Natural killer cell (primary cell): Measurements from ENCODE around the gene FXYD6. TPM values are rescaled to one million over a fixed set of nuclear protein-coding genes. Genes with fewer than 3 reads are reported as not detected.

Experiments used
- ATAC-seq, 3 donors: fragments of 150-1000 bp in 2 of 3; fragments of 200-7000 bp in 1 of 3; cut with Tn5 transposase; 1 replicate in 1 of 3; 2 replicates in 2 of 3; pipeline ENCODE4 v1.10.0; 2021; ENCODE audit warnings: mild to moderate bottlenecking in 2 of 3, moderate library complexity in 2 of 3
- DNase-seq, 2 donors: peaks; one replicate each; pipeline versions ENCODE4 v3.0.0 to v3.0.0-alpha.2; 2013 to 2021; ENCODE audit warnings: mixed read lengths in 1 of 2
- H3K27ac ChIP-seq: one replicate; pipeline ENCODE4 v1.5.1; 2013; ENCODE audit warnings: mild to moderate bottlenecking, low read length
- H3K27me3 ChIP-seq: one replicate; pipeline ENCODE4 v1.6.1; 2013; ENCODE audit warnings: low read length; ENCODE audit not compliant: control insufficient read depth, insufficient read depth
- H3K36me3 ChIP-seq: one replicate; pipeline ENCODE4 v1.6.1; 2013; ENCODE audit warnings: low read length; ENCODE audit not compliant: control insufficient read depth, insufficient read depth
- H3K4me1 ChIP-seq: one replicate; pipeline ENCODE4 v1.6.1; 2013; ENCODE audit warnings: low read length; ENCODE audit not compliant: control insufficient read depth, insufficient read depth
- H3K4me3 ChIP-seq: one replicate; pipeline ENCODE4 v1.5.1; 2013; ENCODE audit warnings: low read length
- H3K9me3 ChIP-seq: one replicate; pipeline ENCODE4 v1.6.1; 2013; ENCODE audit warnings: low read length; ENCODE audit not compliant: control insufficient read depth, insufficient read depth
- H3K27ac Mint-ChIP-seq, 2 donors: one replicate each; pipeline ENCODE4 v1.8.0; 2022; ENCODE audit warnings: mild to moderate bottlenecking in 2 of 2, mixed read lengths in 2 of 2, moderate library complexity in 1 of 2
- H3K27me3 Mint-ChIP-seq, 2 donors: one replicate each; pipeline ENCODE4 v1.8.0; 2022; ENCODE audit warnings: low read depth in 2 of 2, mixed read lengths in 2 of 2
- H3K36me3 Mint-ChIP-seq: one replicate; pipeline ENCODE4 v1.8.0; 2022; ENCODE audit warnings: mixed read lengths
- H3K4me1 Mint-ChIP-seq, 2 donors: one replicate each; pipeline ENCODE4 v1.8.0; 2022; ENCODE audit warnings: mixed read lengths in 2 of 2
- H3K4me3 Mint-ChIP-seq: one replicate; pipeline ENCODE4 v1.8.0; 2022; ENCODE audit warnings: mild to moderate bottlenecking, moderate library complexity, mixed read lengths
- H3K9me3 Mint-ChIP-seq, 2 donors: one replicate each; pipeline ENCODE4 v1.8.0; 2022; ENCODE audit warnings: mixed read lengths in 2 of 2
- CTCF ChIP-seq: fragments of 200-600 bp; IDR thresholded peaks from one replicate; pipeline ENCODE4 v1.8.0; 2022; ENCODE audit warnings: antibody characterized with exemption
- WGBS: methylation state at CpG from one replicate; pipeline ENCODE4 v1.1.7; 2013; ENCODE audit warnings: missing lambda C conversion rate; ENCODE audit not compliant: insufficient coverage; 5-methylcytosine and 5-hydroxymethylcytosine counted together
- intact Hi-C: fragments of 100-400 bp; cut with micrococcal nuclease; formaldehyde crosslinking; loops from one replicate; pipeline ENCODE4 v1.14.2; 2022
- total RNA-seq, 4 donors: library from RNA; stranded (reverse); fragments of 120-200 nt in 1 of 4; gene quantifications; one replicate each; pipeline versions ENCODE4 v1.2.3 to v1.2.4, GENCODE V29; 2013 to 2022

The FXYD6 gene
- total RNA-seq, 3 donors from 2014 or later (not counting 1 experiment from before 2014, with no cell fraction given): 0.20 to 0.90 TPM; not detected in 1

GRCh38 chr11:117905524-117905923 is 29.1 kb upstream of the FXYD6 start:
- H3K36me3 Mint-ChIP-seq: no peaks in the 10 kb centered on the region
- DNase-seq (no peak), ATAC-seq (no peak)
- TF ChIP-seq CTCF: no peak
- H3K4me3 Mint-ChIP-seq: no peak overlapping the region
- H3K27me3 Mint-ChIP-seq: no peaks in the 10 kb centered on the region
- intact Hi-C loops: no loop called here
- WGBS: 87% methylated on average over 4 of the region's 4 CpGs
- Histone ChIP-seq H3K27ac (no peak overlapping the region), H3K4me1 (peaks cover 9% of the 10 kb centered on the region), H3K4me3 (no peak overlapping the region), H3K36me3 (no peaks in the 10 kb centered on the region), H3K27me3 (no peaks in the 10 kb centered on the region), H3K9me3 (no peaks in the 10 kb centered on the region)
- peaks cover 10% of the 10 kb centered on the region in 2 donors for H3K4me1 Mint-ChIP-seq
- no peaks in the 10 kb centered on the region for H3K9me3 Mint-ChIP-seq
- H3K27ac Mint-ChIP-seq: peak overlapping the region in 1 of 2 donors; percentile 27

- H3K4me1 Mint-ChIP-seq: peaks cover 10 to 15% of the 10 kb centered on the region in 2 donors
- H3K4me3 Mint-ChIP-seq: no peak overlapping the region
- TF ChIP-seq CTCF: no peak
- H3K4me1 ChIP-seq: peaks cover 18% of the 10 kb centered on the region
- no peaks in the 10 kb centered on the region for H3K36me3 Mint-ChIP-seq
- H3K27me3 Mint-ChIP-seq: no peaks in the 10 kb centered on the region
- DNase-seq (no peak), ATAC-seq (no peak)
- no peaks in the 10 kb centered on the region for H3K27me3 ChIP-seq
- H3K9me3 Mint-ChIP-seq: no peaks in the 10 kb centered on the region
- 89% methylated on average over 12 of the region's 14 CpGs for WGBS
- H3K27ac Mint-ChIP-seq: no peak overlapping the region
- intact Hi-C loops: no loop called here
- H3K4me3 ChIP-seq: no peak overlapping the region
- no peak overlapping the region for H3K27ac ChIP-seq
- no peaks in the 10 kb centered on the region for H3K36me3 ChIP-seq
- no peaks in the 10 kb centered on the region for H3K9me3 ChIP-seq
Observed at GRCh38 chr11:117903505-117904382, 27.3 kb upstream of the FXYD6 start.

GRCh38 chr11:117902001-117902845 is 25.8 kb upstream of the FXYD6 start:
- Mint-ChIP-seq H3K4me3 (no peak overlapping the region), H3K36me3 (no peaks in the 10 kb centered on the region), H3K4me1 (peaks cover under 1 to 6% of the 10 kb centered on the region in 2 donors), H3K27me3 (no peaks in the 10 kb centered on the region), H3K9me3 (no peaks in the 10 kb centered on the region), H3K27ac (no peak overlapping the region)
- Histone ChIP-seq H3K9me3 (no peaks in the 10 kb centered on the region), H3K4me3 (no peak overlapping the region), H3K36me3 (no peaks in the 10 kb centered on the region), H3K27me3 (no peaks in the 10 kb centered on the region), H3K27ac (no peak overlapping the region), H3K4me1 (peaks cover 14% of the 10 kb centered on the region)
- TF ChIP-seq CTCF: no peak
- ATAC-seq: no peak
- intact Hi-C loops: no loop called here
- WGBS: 87% methylated on average over 12 of the region's 13 CpGs
- DNase-seq: no peak
